Measurements from ENCODE around the gene KLC1. TPM values are rescaled to one million over a fixed set of nuclear protein-coding genes. Genes with fewer than 3 reads are reported as not detected.

KLC1 gene
- total and polyA plus RNA-seq, 2 of the 13 experiments (the other 11 are each of a cell fraction or from before 2014, with no cell fraction given) = 53.2 to 63.5 TPM

- TF ChIP-seq LRRFIP1 (CRISPR knock-in tag; conservative IDR thresholded peaks at IDR 0.05) (no peak), RCOR2 (CRISPR knock-in tag; IDR thresholded peaks at IDR 0.05) (0 out of 2 replicates have a peak, but pooled peaks have one; percentile 40), SP140L (CRISPR knock-in tag; IDR thresholded peaks at IDR 0.05; ENCODE audit: borderline replicate concordance) (no peak), FOXJ3 (CRISPR knock-in tag; IDR thresholded peaks at IDR 0.05; ENCODE audit: borderline replicate concordance) (no peak), NCOR1 (IDR thresholded peaks at IDR 0.05; ENCODE audit: borderline replicate concordance, low read length) (peak; percentile 65; the same call in 1 of the 2 replicates), NBN (conservative IDR thresholded peaks at IDR 0.05) (no peak), TCF7 (IDR thresholded peaks at IDR 0.05; ENCODE audit: low read depth) (no peak), ARNTL (CRISPR knock-in tag; IDR thresholded peaks at IDR 0.05) (no peak), POGZ (CRISPR knock-in tag; IDR thresholded peaks at IDR 0.05) (peak; percentile 30; the same call in 1 of the 2 replicates), ZFP90 (CRISPR knock-in tag; IDR thresholded peaks at IDR 0.05; ENCODE audit: borderline replicate concordance) (no peak), GATAD2A (CRISPR knock-in tag; IDR thresholded peaks at IDR 0.05) (0 out of 2 replicates have a peak, but pooled peaks have one; percentile 14), ZNF703 (CRISPR knock-in tag; IDR thresholded peaks at IDR 0.05; ENCODE audit: borderline replicate concordance) (no peak), RFX1 (IDR thresholded peaks at IDR 0.05) (no peak), HOMEZ (CRISPR knock-in tag; IDR thresholded peaks at IDR 0.05; ENCODE audit: low read depth) (peak; percentile 53; the same call in 1 of the 2 replicates), ZNF891 (CRISPR knock-in tag; IDR thresholded peaks at IDR 0.05) (no peak), BHLHE40 (IDR thresholded peaks at IDR 0.05; ENCODE audit: low read length) (no peak), HOXA3 (CRISPR knock-in tag; IDR thresholded peaks at IDR 0.05) (peak; percentile 26; the same call in 1 of the 2 replicates), ZNF329 (CRISPR knock-in tag; IDR thresholded peaks at IDR 0.05; ENCODE audit: low read depth) (no peak), MZF1 (CRISPR knock-in tag; IDR thresholded peaks at IDR 0.05; ENCODE audit: borderline replicate concordance) (no peak), EEA1 (CRISPR knock-in tag; IDR thresholded peaks at IDR 0.05; ENCODE audit: borderline replicate concordance) (no peak), ZNF20 (CRISPR knock-in tag; IDR thresholded peaks at IDR 0.05) (no peak), IRF2 (CRISPR knock-in tag; IDR thresholded peaks at IDR 0.05) (no peak)
- TF ChIP-seq, protein P1, sequence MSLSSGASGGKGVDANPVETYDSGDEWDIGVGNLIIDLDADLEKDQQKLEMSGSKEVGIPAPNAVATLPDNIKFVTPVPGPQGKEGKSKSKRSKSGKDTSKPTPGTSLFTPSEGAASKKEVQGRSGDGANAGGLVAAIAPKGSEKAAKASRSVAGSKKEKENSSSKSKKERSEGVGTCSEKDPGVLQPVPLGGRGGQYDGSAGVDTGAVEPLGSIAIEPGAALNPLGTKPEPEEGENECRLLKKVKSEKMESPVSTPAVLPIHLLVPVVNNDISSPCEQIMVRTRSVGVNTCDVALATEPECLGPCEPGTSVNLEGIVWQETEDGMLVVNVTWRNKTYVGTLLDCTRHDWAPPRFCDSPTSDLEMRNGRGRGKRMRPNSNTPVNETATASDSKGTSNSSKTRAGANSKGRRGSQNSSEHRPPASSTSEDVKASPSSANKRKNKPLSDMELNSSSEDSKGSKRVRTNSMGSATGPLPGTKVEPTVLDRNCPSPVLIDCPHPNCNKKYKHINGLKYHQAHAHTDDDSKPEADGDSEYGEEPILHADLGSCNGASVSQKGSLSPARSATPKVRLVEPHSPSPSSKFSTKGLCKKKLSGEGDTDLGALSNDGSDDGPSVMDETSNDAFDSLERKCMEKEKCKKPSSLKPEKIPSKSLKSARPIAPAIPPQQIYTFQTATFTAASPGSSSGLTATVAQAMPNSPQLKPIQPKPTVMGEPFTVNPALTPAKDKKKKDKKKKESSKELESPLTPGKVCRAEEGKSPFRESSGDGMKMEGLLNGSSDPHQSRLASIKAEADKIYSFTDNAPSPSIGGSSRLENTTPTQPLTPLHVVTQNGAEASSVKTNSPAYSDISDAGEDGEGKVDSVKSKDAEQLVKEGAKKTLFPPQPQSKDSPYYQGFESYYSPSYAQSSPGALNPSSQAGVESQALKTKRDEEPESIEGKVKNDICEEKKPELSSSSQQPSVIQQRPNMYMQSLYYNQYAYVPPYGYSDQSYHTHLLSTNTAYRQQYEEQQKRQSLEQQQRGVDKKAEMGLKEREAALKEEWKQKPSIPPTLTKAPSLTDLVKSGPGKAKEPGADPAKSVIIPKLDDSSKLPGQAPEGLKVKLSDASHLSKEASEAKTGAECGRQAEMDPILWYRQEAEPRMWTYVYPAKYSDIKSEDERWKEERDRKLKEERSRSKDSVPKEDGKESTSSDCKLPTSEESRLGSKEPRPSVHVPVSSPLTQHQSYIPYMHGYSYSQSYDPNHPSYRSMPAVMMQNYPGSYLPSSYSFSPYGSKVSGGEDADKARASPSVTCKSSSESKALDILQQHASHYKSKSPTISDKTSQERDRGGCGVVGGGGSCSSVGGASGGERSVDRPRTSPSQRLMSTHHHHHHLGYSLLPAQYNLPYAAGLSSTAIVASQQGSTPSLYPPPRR (CRISPR knock-in tag; IDR thresholded peaks at IDR 0.05; ENCODE audit: borderline replicate concordance) = no peak
- TF ChIP-seq, protein P2, sequence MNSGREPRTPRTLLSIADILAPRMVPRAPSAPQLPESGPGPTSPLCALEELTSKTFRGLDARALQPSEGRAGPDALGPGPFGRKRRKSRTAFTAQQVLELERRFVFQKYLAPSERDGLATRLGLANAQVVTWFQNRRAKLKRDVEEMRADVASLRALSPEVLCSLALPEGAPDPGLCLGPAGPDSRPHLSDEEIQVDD (CRISPR knock-in tag; IDR thresholded peaks at IDR 0.05; ENCODE audit: borderline replicate concordance) = no peak
Measured at GRCh38 chr14:103745424-103745823, 116.4 kb downstream of the KLC1 start (continued).

Measured in HepG2 (cell line).